ENCODE measurements around the gene FAM83G. TPM values are rescaled to one million over a fixed set of nuclear protein-coding genes. Genes with fewer than 3 reads are reported as not detected.

Gene FAM83G
- total and polyA plus RNA-seq, 4 donors = 2.2 to 11.9 (median 7.5) TPM

DNA sequence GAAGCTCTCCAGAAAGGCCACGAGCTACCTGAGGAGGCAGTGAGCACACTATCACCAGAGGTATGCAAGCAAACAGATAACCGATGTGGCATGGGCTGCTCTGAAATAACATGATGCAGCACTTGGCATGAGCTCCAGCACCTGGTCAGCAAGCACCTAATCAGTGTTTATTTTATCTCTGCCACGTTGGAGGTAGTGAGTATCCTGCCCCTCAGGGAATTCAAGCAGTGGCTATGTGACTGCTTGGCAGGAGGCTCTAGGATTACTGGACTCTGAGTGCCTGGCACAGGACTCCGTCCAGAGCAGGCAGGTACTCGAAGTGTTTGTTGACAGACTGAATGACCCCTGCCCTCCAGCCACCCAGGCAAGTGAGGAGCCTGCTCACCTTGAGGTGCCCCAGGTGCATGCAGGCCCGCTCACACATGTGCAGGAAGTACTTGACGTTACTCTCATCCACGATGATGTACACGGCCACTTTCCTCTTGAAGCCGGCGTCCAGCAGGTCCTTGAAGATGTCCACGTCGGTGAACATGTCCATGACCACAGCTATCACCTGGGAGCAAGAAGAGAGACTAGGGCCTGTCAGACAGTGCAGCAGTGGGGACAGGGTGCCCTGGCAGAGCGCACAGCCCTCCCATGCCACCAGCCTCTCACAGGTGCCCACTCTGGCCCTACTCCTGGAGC is 16.6 kb downstream of the FAM83G start:
- H3K27ac ChIP-seq (ENCODE audit: low read depth in 1 of 2, low read length in 1 of 2) = no peak overlapping the region
- H3K4me1 ChIP-seq (ENCODE audit: control insufficient read depth in 5 of 5, insufficient read depth in 5 of 5, low read length in 5 of 5) = peaks cover 0 to 10% (median 0%) of the 10 kb centered on the region in 5 donors
- 67 to 88% methylated on average over 14 of the region's 14 CpGs for WGBS, 2 donors
- no peak overlapping the region for H3K4me3 ChIP-seq
- H3K36me3 ChIP-seq (ENCODE audit: control insufficient read depth in 4 of 4, insufficient read depth in 4 of 4, low read length in 4 of 4) = peaks cover 0 to 3% (median 0%) of the 10 kb centered on the region in 4 donors
- no peak for TF ChIP-seq CTCF (IDR thresholded peaks at IDR 0.05; ENCODE audit: control extremely low read depth, extremely low read depth)
- no peaks in the 10 kb centered on the region for H3K27me3 ChIP-seq (ENCODE audit: control insufficient read depth in 3 of 3, insufficient read depth in 3 of 3, low read length in 2 of 3)
- H3K9ac ChIP-seq (ENCODE audit: insufficient read depth in 1 of 2, low read length in 2 of 2) = no peak overlapping the region
- DNase-seq = no peak
- peak; percentile 30 for ATAC-seq (ENCODE audit: insufficient read depth, low FRiP score)
- H3K9me3 ChIP-seq (ENCODE audit: control insufficient read depth in 4 of 4, insufficient read depth in 3 of 4, low read length in 3 of 4) = no peaks in the 10 kb centered on the region

- H3K4me1 ChIP-seq (ENCODE audit: control insufficient read depth in 5 of 5, insufficient read depth in 5 of 5, low read length in 5 of 5) = peaks cover 0 to 8% (median 0%) of the 10 kb centered on the region in 5 donors
- WGBS, 2 donors = 94 to 96% methylated on average over 9 of the region's 9 CpGs
- no peak overlapping the region for H3K27ac ChIP-seq (ENCODE audit: low read depth in 1 of 2, low read length in 1 of 2)
- peaks cover 0 to 3% (median 0%) of the 10 kb centered on the region in 4 donors for H3K36me3 ChIP-seq (ENCODE audit: control insufficient read depth in 4 of 4, insufficient read depth in 4 of 4, low read length in 4 of 4)
- no peak for ATAC-seq (ENCODE audit: insufficient read depth, low FRiP score)
- no peaks in the 10 kb centered on the region for H3K27me3 ChIP-seq (ENCODE audit: control insufficient read depth in 3 of 3, insufficient read depth in 3 of 3, low read length in 2 of 3)
- no peaks in the 10 kb centered on the region for H3K9me3 ChIP-seq (ENCODE audit: control insufficient read depth in 4 of 4, insufficient read depth in 3 of 4, low read length in 3 of 4)
- H3K9ac ChIP-seq (ENCODE audit: insufficient read depth in 1 of 2, low read length in 2 of 2) = no peak overlapping the region
- DNase-seq = no peak
- no peak for TF ChIP-seq CTCF (IDR thresholded peaks at IDR 0.05; ENCODE audit: control extremely low read depth, extremely low read depth)
- H3K4me3 ChIP-seq = no peak overlapping the region
Measured at GRCh38 chr17:18987230-18987610, 17.3 kb downstream of the FAM83G start.

- no peak for TF ChIP-seq CTCF (IDR thresholded peaks at IDR 0.05; ENCODE audit: control extremely low read depth, extremely low read depth)
- Histone ChIP-seq H3K4me1 (ENCODE audit: control insufficient read depth in 5 of 5, insufficient read depth in 5 of 5, low read length in 5 of 5) (peaks cover 0 to 8% (median 0%) of the 10 kb centered on the region in 5 donors), H3K36me3 (ENCODE audit: control insufficient read depth in 4 of 4, insufficient read depth in 4 of 4, low read length in 4 of 4) (peaks cover 0 to 3% (median 0%) of the 10 kb centered on the region in 4 donors)
Measured at GRCh38 chr17:18986541-18987229, 17.9 kb downstream of the FAM83G start.

More at GRCh38 chr17:18986541-18987229, 17.9 kb downstream of the FAM83G start:
- ATAC-seq (ENCODE audit: insufficient read depth, low FRiP score) (no peak), DNase-seq (no peak)
- WGBS, 2 donors = 86 to 87% methylated on average over 21 of the region's 21 CpGs
- Histone ChIP-seq H3K27ac (ENCODE audit: low read depth in 1 of 2, low read length in 1 of 2) (no peak overlapping the region), H3K4me3 (no peak overlapping the region), H3K27me3 (ENCODE audit: control insufficient read depth in 3 of 3, insufficient read depth in 3 of 3, low read length in 2 of 3) (no peaks in the 10 kb centered on the region), H3K9me3 (ENCODE audit: control insufficient read depth in 4 of 4, insufficient read depth in 3 of 4, low read length in 3 of 4) (no peaks in the 10 kb centered on the region), H3K9ac (ENCODE audit: insufficient read depth in 1 of 2, low read length in 2 of 2) (no peak overlapping the region)
